ENCODE results near the gene STYX. TPM values are rescaled to one million over a fixed set of nuclear protein-coding genes. Genes with fewer than 3 reads are reported as not detected.

The STYX gene
- total and polyA plus RNA-seq, 2 of the 8 experiments (the other 6 are each of a cell fraction or from before 2014, with no cell fraction given), result 8.3 to 29.0 TPM

- TF ChIP-seq PHF8 (conservative IDR thresholded peaks at IDR 0.05; ENCODE audit: low read depth, low read length) (no peak), SP1 (IDR thresholded peaks at IDR 0.05; ENCODE audit: low read depth, low read length) (no peak), HDAC6 (IDR thresholded peaks at IDR 0.05; ENCODE audit: low read depth, low read length) (no peak)
These were observed 56.9 kb downstream of the STYX start (continued) for GRCh38 chr14:52786887-52787286.

Data from H1 (cell line).